HG02642 (cell line): ENCODE measurements around the gene LRRC39.
"Not testable (repeated sequence)": the region's sequence is repeated elsewhere in the genome, so short reads cannot be mapped to it uniquely, and the experiment has no call there.

Source experiments
- ATAC-seq: cut with Tn5 transposase; IDR thresholded peaks from one replicate; pipeline ENCODE4 v1.9.1; 2021; ENCODE audit warnings: mild to moderate bottlenecking; ENCODE audit not compliant: unreplicated experiment, poor library complexity

Gene LRRC39

DNA sequence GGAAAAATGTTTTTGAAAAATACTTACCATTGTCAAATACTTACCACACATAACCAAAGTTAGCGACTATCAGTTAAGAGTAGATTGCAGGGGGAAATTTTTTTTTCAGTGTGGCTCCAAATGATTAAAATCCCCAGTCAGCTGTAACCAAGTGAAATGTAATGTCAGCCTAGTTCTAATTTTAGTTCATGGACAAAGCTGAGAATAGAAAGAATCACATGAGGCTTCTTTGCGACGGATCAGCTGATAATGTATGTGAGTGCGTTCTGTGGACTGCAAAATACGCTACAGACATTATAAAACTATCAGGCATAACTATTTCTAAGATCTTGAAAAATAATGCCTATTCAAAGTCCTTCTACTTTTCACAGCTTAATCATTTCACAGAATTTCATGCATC is at the start of gene LRRC39:
Gene LRRC39 (minus strand): TSS at position 166 of the 400 bp plus-strand sequence. CDS start 9,740 bp downstream, outside the sequence.
- no peak for ATAC-seq

DNA sequence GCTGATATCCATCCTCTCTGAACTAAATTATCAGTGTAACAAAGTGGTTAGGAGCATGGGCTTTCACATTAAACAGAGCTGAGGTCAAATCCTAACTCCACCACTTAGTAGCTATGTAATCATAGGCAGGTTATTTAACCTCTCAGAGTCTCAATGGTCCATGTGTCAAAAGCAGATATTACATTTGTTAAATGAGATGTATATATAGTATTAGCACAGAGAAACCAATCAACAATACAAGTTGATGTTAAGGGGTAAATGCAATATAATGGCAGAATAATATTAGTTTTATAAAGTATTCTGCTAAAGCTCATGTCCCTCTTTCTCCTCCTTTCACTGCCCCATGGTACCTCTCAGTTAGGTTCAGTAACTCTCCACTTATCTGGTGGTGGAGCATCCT is 44.4 kb upstream of the LRRC39 start:
- ATAC-seq, result no peak

- no peak for ATAC-seq
Observed at GRCh38 chr1:100219883-100220282, 41.8 kb upstream of the LRRC39 start.

DNA sequence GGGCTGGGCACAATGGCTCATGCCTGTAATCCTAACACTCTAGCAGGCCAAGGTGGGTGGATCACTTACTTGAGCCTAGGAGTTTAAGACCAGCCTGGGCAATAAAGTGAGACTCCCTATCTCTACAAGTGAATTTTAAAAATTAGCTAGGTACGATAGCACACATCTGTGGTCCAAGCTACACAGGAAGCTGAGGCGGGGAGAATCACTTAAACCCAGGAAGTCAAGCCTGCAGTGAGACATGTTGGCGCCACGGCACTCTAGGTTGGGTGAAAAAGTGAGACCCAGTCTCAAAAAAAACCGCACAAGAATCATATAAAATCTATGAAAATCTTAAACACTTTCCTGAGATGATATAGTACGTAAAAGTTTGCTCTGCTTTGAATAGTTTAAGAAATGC is 41.4 kb upstream of the LRRC39 start:
- no peak for ATAC-seq

GRCh38 chr1:100217834-100218233 is 39.8 kb upstream of the LRRC39 start:
- ATAC-seq, result no peak

- no peak for ATAC-seq
Observed at GRCh38 chr1:100215101-100215500, 37.0 kb upstream of the LRRC39 start.

DNA sequence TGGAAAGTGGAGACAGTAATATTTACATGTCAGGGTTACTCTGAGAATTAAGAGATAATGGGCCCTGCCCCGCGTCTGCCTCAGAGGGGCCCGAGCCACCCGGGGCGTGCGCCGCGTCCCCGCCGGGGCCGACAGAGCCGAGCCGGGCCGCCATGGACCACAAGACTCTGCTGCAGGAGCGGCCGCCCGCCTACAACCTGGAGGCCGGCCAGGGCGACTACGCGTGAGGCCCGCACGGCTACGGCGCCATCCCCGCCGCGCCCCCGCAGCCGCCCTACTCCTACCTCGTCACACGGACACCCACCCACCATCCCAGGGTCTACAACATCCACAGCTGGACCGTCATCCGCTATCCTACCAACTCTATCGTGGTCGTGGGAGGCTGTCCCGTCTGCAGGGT is 35.1 kb upstream of the LRRC39 start:
- no peak for ATAC-seq

DNA sequence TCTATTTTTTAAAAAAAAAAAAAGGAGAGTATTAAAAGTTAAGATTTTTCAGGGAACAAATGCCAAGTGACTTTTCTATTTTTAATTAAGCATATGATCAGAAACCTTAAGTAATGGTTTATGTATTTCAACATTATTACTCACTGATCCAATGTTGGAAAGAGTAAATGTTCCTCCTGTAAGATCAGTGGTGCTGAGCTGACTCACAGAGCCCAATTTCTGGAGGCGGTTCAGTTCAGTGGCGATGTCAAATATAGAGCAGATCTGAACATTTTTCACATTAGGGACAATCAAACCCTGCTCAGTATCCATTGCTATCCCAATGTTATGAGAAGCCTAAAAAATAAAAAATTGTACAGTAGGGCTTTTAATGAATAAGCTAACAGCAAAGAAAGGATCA is 28.2 kb upstream of the LRRC39 start:
- no peak for ATAC-seq

- ATAC-seq, result not testable (repeated sequence)
Observed at GRCh38 chr1:100205593-100205992, 27.5 kb upstream of the LRRC39 start.

DNA sequence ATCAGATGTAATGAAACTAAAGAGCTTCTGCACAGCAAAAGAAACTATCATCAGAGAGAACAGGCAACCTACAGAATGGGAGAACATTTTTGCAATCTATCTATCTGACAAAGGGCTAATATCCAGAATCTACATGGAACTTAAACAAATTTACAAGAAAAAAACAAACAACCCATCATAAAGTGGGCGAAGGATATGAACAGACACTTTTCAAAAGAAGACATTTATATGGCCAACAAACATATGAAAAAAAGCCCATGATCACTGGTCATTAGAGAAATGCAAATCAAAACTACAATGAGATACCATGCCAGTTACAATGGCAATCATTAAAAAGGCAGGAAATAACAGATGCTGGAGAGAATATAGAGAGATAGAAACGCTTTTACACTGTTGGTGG is 27.0 kb upstream of the LRRC39 start:
- ATAC-seq, result not testable (repeated sequence)

GRCh38 chr1:100202703-100203102 is 24.6 kb upstream of the LRRC39 start:
- not testable (repeated sequence) for ATAC-seq

- not testable (repeated sequence) for ATAC-seq
Observed at GRCh38 chr1:100200060-100200459, 22.0 kb upstream of the LRRC39 start.

DNA sequence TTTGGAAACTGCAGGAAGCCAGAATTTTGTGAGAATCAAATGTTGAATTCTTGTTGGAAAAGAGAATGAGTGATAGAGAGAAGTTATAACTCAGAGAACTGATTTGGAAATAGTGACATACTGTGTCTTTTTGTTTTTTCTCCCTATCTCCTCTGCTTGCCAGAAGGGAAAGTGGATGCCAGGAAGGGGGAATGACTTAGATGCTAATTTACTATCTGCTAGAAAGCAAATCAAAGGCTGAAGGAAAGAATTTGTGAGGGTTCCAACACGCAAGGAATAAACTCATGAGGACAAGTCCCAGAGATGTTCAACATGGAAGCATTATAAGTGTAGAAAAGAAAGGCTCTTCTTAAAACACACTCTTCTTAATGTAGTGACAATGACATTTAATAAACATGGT is 20.5 kb upstream of the LRRC39 start:
- ATAC-seq, result no peak

DNA sequence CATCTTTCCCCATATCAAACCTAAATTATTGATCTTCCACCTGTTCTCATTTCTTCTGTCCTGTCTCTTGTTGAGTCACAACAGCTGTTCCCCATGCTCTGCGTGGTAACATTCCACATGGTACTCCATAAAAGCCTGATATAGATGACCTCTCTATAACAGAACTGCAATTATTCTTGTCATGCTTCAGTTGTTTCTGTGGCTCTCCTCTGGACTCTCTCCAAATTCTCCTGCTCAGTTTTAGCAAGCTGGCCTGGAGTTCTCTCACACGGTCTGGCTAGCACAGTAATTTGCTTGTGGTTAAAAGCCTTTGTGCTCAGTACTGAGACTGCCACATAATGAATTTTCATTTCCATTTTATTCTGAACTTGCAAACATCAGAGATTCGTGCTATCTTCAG is 10.6 kb upstream of the LRRC39 start:
- ATAC-seq, result peak; percentile 52

GRCh38 chr1:100187912-100188311 is 9.9 kb upstream of the LRRC39 start:
- ATAC-seq, result no peak

GRCh38 chr1:100184536-100184935 is 6.5 kb upstream of the LRRC39 start:
- no peak for ATAC-seq

DNA sequence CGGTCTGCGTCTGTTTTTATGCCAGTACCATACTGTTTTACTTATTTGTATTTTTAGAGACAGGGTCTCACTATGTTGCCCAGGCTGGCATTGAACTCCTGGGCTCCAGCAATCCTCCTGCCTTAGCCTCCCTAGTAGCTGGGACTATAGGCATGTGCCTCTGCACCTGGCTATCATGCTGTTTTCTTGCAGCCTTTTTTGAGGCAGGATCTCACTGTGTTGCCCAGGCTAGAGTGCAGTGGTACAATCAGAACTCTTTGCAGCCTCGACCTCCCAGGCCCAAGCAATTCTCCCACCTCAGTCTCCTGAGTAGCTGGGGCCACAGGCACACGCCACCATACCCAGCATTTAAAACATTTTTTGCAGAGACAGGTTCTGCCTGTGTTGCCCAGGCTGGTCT is 5.3 kb upstream of the LRRC39 start:
- no peak for ATAC-seq

DNA sequence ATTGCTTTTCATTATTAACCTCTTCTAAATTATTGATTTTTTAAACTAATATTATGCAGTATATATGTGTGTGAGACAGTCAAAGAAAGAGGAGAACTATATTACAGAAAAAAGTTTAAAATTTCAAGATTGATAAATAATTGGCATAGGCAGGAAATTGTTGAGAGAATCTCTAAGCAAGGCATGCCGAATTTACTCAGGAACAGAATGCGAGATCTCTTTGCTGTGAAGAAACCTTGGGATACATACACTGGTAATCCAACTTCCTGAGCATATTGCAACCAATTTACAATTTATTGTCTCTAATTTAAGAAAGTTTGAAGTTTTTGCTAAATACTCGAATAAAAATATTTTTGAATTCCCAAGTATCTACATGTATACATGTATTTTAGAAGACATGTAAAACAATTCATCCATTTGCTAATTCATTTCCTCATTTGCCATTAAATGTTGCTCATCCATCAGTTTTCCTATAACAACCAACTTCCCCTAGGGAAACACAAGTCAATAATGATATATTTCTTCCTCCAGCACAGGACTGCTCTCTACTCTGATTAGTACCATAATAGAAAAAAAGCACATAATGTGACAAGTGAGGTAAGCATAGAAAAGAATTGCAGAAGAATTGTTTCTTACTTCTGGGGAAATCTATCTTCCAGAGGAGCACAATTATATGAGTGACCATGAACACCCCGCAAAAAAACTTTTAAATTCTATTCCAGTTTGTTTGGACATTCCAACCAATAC is 588 bp downstream of the LRRC39 start:
- ATAC-seq, result no peak

DNA sequence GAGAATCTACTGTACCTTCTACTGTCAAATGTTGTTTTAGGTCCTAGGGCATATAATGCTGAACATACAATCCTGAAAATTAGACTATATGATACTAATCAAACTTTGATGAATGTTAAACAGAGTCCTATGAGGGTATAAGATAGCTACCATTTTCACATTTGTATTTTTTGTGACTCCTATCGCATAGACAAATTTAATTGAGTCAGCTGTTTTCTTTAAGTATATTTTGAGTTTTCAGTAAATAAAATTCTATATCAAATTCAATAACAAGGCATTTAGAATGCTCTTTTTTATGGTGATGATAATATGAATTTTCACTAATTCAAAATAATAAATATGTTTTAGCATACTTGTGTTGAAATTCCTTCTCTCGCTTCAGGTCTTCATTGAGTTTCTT is 10.0 kb downstream of the LRRC39 start:
- no peak for ATAC-seq

DNA sequence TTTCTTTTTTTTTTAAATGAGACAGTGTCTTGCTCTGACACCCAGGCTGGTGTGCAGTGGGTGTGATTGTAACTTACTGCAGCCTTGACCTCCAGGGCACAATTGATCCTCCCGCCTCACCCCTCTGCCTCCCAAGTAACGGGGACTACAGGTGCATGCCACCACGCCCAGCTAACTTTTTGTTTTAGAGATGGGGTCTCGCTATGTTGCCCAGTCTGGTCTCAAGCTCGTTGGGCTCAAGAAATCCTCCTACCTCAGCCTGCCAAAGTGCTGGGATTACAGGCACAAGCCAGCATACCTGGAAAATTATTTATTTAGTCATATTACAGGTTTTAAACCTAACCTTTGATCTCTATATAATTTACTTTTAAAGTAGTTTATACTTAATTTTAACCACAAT is 13.4 kb downstream of the LRRC39 start:
- ATAC-seq, result no peak

DNA sequence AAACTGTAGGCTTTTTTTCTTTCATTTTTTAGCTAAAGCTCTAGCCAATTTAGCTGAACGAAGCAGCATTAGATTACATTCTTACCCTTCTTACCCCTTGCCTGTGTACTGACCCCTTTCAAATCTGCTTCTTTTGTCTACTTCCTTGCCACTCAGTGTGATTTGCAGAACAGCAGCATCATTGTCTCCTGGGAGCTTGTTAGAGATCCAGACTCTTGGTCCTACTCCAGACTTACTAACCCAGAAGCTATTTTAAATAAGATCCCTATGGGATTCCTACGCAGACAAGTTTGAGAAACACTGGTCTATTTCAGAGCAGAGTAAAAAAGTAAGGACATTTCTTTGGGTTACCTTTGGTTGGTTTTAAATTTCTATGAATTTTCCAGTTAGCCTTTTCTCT is 13.8 kb downstream of the LRRC39 start:
- ATAC-seq, result no peak

DNA sequence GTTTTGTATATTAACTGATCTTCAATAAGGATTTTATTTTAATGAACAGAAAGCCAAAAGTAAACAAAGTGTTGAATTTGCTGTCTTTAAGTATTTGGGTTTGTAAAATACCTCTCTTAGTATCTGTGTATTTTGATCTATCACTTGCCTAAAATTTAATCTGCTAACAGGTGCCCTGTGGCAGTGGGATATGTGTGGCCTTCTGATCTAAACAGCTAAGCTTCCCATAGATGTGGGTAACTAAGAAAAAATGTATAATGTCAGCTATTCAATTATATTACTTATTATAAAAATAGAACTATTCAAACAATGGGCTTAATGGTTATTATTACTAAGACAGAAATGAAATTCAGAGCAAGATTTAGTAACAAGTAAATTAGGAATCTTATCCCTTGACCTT is 15.2 kb downstream of the LRRC39 start:
- no peak for ATAC-seq
